Stimulated activated naive CD4-positive, alpha-beta T cell treated with Interleukin-2 at 50 U/mL for 16 hours (primary cell): ENCODE results near the gene SYMPK.
"Not testable (repeated sequence)": the region's sequence is repeated elsewhere in the genome, so short reads cannot be mapped to it uniquely, and the experiment has no call there.

ENCODE experiments used
- DNase-seq: peaks from one replicate; lab custom pipeline; 2025; lab: John Stamatoyannopoulos, UW

The SYMPK gene

GRCh38 chr19:45804140-45804958 lies 58.6 kb downstream of the SYMPK start:
- DNase-seq, result no peak

GRCh38 chr19:45801603-45802175 lies 61.3 kb downstream of the SYMPK start:
- DNase-seq, result no peak

- DNase-seq, result no peak
These were observed 62.8 kb downstream of the SYMPK start for GRCh38 chr19:45800070-45800553.

- not testable (repeated sequence) for DNase-seq
These were observed 63.4 kb downstream of the SYMPK start for GRCh38 chr19:45799541-45799940.

GRCh38 chr19:45798995-45799517 lies 63.9 kb downstream of the SYMPK start:
- peak; percentile 41 for DNase-seq

- no peak for DNase-seq
These were observed 68.3 kb downstream of the SYMPK start for GRCh38 chr19:45794627-45795026.

- no peak for DNase-seq
These were observed 69.1 kb downstream of the SYMPK start for GRCh38 chr19:45793876-45794275.

- no peak for DNase-seq
These were observed 69.8 kb downstream of the SYMPK start for GRCh38 chr19:45793178-45793564.

GRCh38 chr19:45792470-45793177 lies 70.3 kb downstream of the SYMPK start, which contains the start of gene DMWD:
DMWD (minus strand) TSS chr19:45792845; CDS start chr19:45792756, 89 bp downstream.
- peak; percentile 99 for DNase-seq

GRCh38 chr19:45791744-45792469 lies 71.0 kb downstream of the SYMPK start:
- peak; percentile 19 for DNase-seq

GRCh38 chr19:45790942-45791341 lies 72.0 kb downstream of the SYMPK start:
- no peak for DNase-seq

- DNase-seq, result no peak
These were observed 73.7 kb downstream of the SYMPK start for GRCh38 chr19:45789035-45789786.

GRCh38 chr19:45786533-45786894 lies 76.4 kb downstream of the SYMPK start:
- DNase-seq, result no peak

- no peak for DNase-seq
These were observed 77.0 kb downstream of the SYMPK start for GRCh38 chr19:45785781-45786532.

- no peak for DNase-seq
These were observed 77.8 kb downstream of the SYMPK start for GRCh38 chr19:45785097-45785496.

- no peak for DNase-seq
These were observed 78.9 kb downstream of the SYMPK start for GRCh38 chr19:45784096-45784495.

- no peak for DNase-seq
These were observed 79.8 kb downstream of the SYMPK start for GRCh38 chr19:45782820-45783785.

GRCh38 chr19:45782162-45782691 lies 80.7 kb downstream of the SYMPK start, which contains the start of gene DMPK:
DMPK (minus strand) TSS chr19:45782490; CDS start chr19:45782352, 138 bp downstream.
- DNase-seq, result no peak
